NCI-H2107 treated with DMSO at 0.1 percent for 48 hours (cell line): ENCODE data around the gene PRIM1.
"Not testable (repeated sequence)": the region's sequence is repeated elsewhere in the genome, so short reads cannot be mapped to it uniquely, and the experiment has no call there.

ENCODE experiments used
- DNase-seq: peaks from one replicate; lab custom pipeline; 2025; ENCODE audit not compliant: unreplicated experiment; lab: John Stamatoyannopoulos, UW

The PRIM1 gene

DNA sequence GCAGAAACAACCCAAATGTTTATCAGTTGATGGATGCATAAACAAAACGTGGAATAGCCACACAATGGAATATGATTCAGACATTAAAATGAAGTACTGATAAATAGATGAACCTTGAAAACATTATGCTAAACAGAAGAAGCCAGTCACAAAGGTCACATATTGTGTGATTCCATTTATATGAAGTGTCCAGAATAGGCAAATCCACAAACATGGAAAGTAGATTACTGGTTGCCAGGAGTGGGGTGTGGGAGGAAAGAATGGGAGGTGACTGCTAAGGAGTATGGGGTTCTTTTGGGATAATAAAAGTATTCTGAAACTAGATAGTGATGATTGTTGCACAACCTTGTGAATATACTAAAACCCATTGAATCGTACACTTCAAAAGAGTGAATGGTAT, 9.7 kb upstream of the PRIM1 start:
- DNase-seq, result no peak

GRCh38 chr12:56760460-56760859, 8.3 kb upstream of the PRIM1 start:
- DNase-seq, result no peak

DNA sequence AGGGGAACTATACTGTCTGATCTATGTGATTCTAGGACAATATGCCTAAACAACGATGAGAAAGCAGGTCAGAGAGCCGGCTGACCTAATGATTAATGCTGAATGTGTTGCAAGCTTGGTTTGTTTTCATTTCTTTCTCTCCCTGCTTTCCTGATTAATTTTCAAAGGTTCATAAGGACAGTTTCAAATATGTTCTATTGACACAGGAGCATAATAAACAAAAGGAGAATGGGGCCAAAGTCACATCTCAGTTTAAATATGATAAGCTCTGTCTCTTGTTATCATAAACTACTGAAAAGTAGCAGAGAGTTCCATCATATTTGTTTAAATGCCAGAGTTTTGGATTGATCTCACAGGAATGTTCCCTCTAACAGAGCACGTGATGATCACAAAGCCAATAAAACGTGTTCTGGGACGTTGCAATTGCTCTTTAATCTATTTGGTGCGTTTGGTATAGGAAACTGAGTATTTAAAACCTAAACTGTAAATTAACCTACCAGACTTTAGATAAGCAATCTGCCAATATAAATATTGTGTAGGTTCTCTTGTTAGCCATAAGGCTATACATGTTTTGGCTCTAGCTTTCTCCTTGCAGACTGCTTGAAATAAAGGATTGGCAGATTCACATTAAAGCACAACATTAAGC, 7.3 kb upstream of the PRIM1 start:
- no peak for DNase-seq

DNA sequence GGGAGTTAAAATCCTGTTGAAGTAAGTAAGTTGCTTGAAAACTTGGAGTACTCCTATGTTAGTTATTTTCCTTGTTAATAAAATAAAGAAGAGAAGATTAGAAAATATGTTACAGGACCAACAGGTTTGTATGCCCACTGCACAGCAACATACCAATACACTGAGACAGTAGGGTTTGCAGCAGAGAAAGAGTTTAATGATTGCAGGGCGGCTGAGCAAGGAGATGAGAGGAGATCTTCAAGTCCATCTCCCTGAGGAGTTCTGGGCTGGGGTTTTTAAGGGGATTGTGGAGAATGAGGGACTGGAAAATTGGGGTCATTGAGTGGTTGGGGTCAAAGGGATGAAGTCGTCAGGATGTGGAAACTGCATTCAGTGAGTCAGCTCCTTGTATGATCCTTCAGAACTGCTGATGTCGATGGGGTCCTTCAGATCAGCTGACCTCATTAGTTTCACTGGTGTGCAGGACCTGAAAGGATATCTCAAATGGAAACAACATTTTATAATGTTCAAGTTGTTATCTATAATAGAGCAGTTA, 6.7 kb upstream of the PRIM1 start:
- DNase-seq, result no peak

GRCh38 chr12:56757971-56758370, 5.8 kb upstream of the PRIM1 start:
- not testable (repeated sequence) for DNase-seq

DNA sequence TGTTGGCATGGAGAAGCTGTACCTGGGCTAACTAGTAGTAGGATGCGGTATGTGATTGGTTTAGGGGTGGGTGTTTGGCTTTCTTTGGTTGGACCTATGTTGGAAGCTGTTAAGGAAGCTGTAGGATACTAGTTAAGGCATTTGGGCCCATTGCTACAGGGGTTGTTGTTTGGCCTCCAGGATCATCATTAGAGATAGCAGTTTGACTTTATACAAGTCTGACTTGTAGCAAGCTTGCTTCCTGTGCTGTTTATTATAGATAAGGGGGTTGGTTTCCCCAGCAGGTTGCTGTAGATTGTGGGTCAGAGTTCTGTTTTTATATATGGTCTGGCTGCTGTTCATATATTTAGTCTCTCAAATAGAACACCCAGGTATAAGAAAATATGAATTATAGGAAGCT, 1.4 kb upstream of the PRIM1 start:
- no peak for DNase-seq

DNA sequence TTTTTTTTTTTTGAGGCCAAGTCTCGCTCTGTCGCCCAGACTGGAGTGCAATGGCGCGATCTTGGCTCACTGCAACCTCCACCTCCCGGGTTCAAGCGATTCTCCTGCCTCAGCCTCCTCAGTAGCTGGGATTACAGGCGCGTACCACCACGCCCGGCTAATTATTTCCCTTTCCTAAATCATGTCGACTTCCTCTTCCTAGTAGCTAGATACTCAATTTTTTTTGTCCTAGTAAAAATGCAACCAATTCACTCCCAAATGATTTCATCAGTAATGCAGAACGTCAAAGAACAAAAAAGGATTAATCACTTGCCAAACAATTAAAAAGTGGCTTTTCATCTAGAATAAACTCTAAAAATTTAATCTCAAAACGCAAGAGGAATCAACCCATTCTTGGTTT, 1.5 kb downstream of the PRIM1 start:
- DNase-seq, result not testable (repeated sequence)

DNA sequence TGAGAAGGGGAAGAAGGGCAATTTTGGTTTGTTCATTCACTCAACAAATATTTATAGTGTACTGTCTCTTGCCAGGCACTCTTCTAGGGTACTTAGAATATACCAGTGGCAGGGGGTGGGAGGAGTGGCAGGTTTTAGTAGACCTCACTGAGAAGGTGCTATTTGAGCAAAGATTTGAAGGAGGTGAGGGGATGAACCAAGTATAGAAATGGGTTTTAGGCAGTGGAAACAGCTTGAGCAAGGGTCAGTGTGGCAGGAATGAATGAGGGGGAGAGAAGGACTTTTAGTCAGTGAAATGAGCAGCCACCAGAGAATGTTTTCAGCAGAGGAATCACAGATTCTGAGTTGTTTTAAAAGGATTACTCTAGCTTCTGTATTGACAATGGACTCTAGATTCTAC, 2.3 kb downstream of the PRIM1 start:
- DNase-seq, result no peak

- DNase-seq, result no peak
These were observed 2.8 kb downstream of the PRIM1 start for GRCh38 chr12:56749359-56749758.

DNA sequence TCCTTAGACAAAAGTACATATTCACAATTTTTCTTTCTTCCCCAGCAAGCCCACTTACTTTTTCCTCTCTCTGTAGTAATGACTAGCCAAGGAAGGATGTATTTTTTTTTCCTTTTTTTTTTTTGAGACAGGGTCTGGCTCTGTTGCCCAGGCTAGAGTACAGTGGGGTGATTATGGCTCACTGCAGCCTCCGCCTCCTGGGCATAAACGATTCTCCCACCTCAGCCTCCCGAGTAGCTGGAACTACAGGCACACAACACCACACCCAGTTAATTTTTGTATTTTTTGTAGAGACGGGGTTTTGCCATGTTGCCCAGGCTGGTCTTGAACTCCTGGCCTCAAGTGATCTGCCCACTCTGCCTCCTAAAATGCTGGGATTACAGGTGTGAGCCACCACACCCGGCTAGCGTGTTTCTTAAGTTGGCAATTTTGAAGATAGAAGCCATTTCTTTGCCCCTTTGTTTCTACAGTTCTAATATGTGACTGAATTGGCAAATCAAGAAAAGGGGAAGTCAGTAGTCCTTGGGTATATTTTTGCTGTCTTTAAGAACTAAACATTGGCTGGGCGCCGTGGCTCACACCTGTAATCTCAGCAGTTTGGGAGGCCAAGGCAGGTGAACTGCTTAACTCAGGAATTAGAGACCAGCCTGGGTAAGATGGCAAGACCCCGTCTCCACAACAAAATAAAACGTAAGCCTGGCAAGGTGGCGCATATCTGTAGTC, 23.8 kb downstream of the PRIM1 start:
- DNase-seq, result no peak

GRCh38 chr12:56726196-56726675, 25.9 kb downstream of the PRIM1 start:
- DNase-seq, result not testable (repeated sequence)

- no peak for DNase-seq
These were observed 26.4 kb downstream of the PRIM1 start for GRCh38 chr12:56725723-56726102.

DNA sequence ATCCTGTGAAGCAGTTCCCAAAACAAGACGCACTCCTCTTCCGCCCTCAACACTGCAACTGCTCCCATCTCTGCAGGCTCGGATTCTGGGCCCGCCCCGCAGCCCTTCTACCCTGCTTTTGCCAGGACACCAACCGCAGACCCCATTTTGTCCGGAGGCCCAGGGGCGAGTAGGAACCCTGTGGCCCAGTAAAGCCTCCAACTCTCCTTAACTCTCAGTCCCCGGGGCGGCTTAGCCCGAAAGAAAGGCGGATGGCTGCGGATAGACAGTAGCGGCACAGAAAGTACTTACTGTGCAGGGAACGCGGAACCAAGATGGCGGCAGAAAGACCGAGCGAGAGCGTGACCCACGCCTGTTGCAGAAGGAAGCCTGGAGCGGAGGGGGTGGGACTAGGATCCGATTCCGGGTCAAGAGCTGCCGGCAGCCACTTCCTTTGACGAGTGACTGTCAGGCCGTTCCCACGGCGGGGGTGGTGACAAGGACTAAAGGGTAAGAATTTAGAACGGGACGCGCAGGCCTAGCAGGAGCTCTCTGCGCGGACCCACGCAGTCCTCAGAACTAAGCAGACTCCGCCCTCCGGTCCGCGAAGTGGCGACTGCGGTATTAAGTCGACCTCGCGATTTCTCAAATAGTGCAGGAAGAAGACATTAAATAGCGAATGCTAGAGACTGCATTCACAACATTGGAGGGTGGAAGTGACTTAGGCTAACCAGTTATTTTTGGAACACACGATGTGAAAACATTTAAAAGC, 27.0 kb downstream of the PRIM1 start, which contains the start of gene NACA:
TSS of gene NACA (minus strand) at position 328 of the 751 bp plus-strand sequence. CDS start 778 bp downstream, outside the sequence.
- DNase-seq, result peak; percentile 98

- no peak for DNase-seq
These were observed 27.5 kb downstream of the PRIM1 start for GRCh38 chr12:56724701-56724971.

GRCh38 chr12:56723889-56724700, 28.0 kb downstream of the PRIM1 start:
- no peak for DNase-seq

GRCh38 chr12:56723352-56723751, 28.8 kb downstream of the PRIM1 start:
- no peak for DNase-seq

GRCh38 chr12:56722832-56723231, 29.3 kb downstream of the PRIM1 start:
- DNase-seq, result no peak

DNA sequence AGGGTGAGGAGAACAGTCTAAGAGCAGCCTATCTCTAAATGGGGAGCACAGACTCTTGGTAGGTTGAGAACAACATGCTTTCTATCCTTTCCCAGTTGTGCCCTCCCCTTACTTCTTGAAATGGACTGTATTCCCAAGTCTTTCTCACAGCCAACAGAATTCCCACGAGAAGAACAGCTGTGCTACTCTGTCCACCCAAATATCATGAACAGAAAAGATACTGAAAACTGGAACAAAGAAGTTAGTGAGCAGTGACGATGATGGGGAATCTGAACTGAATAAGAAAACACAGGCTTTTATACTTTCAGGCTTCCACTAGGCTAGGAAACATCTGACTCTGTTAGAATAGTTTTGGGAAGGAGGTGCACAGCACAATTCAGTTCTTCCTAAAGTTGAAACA, 30.4 kb downstream of the PRIM1 start:
- DNase-seq, result no peak

GRCh38 chr12:56721216-56721615, 30.9 kb downstream of the PRIM1 start:
- DNase-seq, result no peak

DNA sequence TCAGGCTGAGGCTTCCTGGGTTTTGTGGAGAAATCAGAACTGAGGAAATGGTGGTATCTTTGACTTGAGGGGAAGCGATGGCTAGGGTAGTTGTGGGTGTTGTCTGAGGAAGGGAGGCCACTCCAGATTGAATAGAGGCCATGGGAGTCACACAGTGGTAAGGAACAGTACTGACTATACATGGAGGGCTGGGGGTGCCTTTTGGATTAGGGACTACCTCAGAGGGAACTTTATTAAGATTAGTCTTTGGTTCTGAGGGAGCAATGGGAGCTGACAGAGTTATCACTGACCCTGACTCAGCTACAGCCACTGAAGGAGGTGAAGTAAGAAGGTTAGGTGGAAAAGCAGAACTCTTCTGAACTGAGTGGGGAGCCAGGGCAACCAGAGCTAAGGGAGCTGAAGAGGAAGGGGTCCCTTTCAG, 31.4 kb downstream of the PRIM1 start:
- DNase-seq, result no peak

DNA sequence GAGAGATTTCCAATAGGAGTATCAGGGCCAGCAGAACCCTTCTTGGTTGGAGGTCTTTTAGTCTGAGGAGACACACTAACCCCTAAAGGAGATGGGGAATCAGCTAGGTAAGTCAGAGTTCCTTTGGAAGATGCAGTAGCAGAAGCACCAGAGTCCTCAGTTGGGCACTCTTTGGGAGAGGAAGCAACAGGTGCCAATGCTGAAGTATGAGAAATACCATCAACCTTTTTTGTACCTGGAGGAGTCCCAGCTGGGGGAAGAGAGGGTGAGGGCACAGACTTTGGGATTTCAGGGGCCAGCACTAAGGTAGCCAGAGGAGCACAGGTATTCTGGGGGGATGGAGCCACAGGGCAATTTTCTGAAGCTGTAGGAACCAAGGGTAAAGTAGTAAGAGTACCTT, 33.1 kb downstream of the PRIM1 start:
- no peak for DNase-seq
